GM12874 (cell line): ENCODE results near the gene FBXL12.

Source experiments
- TF ChIP-seq, protein P1 (sequence below): IDR thresholded peaks from 2 replicates; pipeline ENCODE4 v1.5.1; 2011; ENCODE audit warnings: low read depth, mild to moderate bottlenecking, control low read depth, low read length, moderate library complexity; ENCODE audit not compliant: insufficient read depth

Gene FBXL12

DNA sequence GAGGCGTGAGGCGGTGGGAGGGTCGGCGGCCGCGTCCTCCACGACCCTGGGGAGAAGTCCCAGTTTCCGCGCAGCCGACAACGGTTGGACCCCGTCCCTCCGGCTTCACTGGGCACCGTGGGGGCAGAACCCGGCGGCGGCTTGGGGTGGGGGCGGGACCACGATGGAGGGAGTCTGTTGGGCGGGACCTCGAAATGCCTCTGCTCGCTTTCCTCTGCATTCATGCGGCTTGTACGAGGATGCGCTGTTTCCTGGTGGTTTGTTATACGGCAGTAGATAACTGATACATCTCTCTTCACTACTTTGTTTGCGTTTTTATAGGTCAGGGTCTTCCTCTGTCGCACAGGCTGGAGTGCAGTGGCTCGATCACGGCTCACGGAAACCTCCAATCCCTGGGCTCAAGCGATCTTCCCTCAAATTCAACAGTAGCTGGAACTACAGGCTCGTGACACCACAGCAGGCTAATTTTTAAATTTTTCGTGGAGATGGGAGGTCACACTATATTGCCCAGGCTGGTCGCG, 25.7 kb downstream of the FBXL12 start:
- TF ChIP-seq, protein P1, sequence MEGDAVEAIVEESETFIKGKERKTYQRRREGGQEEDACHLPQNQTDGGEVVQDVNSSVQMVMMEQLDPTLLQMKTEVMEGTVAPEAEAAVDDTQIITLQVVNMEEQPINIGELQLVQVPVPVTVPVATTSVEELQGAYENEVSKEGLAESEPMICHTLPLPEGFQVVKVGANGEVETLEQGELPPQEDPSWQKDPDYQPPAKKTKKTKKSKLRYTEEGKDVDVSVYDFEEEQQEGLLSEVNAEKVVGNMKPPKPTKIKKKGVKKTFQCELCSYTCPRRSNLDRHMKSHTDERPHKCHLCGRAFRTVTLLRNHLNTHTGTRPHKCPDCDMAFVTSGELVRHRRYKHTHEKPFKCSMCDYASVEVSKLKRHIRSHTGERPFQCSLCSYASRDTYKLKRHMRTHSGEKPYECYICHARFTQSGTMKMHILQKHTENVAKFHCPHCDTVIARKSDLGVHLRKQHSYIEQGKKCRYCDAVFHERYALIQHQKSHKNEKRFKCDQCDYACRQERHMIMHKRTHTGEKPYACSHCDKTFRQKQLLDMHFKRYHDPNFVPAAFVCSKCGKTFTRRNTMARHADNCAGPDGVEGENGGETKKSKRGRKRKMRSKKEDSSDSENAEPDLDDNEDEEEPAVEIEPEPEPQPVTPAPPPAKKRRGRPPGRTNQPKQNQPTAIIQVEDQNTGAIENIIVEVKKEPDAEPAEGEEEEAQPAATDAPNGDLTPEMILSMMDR: no peak

DNA sequence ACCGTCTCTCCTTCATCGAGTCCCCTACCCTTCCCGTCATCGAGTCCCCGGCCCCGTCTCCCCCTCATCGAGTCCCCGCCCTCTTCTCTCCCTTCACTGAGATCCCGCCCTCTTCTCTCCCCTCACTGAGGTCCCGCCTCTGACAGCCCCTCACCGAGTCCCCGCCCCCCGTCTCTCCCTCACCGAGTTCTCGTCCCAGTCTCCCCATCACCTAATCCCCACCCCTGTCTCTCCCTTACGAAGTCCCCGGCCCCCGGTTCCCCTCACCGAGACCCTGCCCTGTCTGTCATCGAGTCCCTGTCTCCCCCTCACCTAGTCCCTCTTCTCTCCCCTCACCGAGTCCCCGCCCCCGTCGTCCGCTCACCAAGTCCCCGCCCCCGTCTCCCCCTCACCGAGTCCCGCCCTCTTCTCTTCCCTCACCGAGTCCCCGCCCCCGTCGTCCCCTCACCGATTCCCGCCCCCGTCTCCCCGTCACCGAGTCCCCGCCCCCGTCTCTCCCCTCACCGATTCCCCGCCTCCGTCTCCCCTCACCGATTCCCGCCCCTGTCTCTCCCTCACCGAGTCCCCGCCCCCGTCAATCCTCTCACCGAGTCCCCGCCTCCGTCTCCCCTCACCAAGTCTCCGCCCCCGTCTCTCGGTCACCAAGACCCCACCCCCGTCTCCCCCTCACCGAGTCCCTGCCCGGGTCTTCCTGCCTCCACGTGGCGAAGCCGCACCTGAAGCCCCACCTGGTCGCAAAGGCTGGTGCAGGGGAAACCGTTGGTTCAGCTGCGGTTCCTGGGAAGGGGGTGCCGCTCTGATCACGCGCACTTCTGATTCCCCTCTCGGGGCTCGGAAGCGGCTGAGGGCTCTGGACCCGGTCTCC, 26.4 kb downstream of the FBXL12 start:
- TF ChIP-seq, protein P1: no peak

DNA sequence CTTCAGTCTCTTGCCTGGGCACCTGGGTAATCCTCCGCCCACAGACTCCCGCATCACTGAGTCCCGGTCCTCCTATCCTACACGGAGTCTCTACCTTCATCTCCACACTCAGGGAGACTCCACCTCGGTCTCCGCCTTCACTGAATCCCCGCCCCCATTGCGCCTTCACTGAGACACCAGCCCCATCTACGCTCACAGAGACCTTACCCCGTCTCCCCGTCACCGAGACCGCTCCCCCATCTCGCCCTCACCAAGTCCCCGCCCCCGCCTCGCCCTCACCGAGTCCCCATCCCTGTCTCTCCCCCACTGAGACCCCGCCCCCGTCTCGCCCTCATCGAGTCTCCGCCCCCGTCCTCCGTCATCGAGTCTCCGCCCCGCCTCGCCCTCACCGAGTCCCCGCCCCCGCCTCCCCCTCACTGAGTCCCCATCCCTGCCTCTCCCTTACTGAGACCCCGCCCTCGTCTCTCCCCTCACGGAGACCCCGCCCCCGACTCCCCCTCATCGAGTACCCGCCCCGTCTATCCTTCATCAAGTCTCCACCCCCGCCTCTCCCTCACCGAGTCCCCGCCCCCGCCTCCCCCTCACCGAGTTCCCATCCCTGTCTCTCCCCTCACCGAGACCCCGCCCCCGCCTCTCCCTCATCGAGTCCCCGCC, 27.2 kb downstream of the FBXL12 start:
- TF ChIP-seq, protein P1: no peak

DNA sequence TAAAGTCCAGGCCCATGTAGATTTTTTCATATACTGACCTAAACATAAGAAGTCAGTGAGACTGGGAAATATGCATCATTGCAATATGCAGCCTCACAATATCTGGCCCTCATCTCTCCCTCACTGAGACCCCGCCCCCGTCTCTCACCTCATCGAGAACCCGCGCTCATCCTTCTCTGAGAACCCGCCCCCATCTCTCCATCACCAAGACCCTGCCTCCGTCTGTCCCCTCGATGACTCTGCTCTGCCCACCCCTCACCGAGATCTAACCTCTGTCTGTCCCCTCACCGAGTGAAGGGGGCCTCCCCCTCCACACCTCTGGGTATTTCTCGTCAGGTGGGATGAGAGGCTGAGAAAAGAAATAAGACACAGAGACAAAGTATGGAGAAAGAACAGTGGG, 29.8 kb downstream of the FBXL12 start:
- TF ChIP-seq, protein P1: no peak

DNA sequence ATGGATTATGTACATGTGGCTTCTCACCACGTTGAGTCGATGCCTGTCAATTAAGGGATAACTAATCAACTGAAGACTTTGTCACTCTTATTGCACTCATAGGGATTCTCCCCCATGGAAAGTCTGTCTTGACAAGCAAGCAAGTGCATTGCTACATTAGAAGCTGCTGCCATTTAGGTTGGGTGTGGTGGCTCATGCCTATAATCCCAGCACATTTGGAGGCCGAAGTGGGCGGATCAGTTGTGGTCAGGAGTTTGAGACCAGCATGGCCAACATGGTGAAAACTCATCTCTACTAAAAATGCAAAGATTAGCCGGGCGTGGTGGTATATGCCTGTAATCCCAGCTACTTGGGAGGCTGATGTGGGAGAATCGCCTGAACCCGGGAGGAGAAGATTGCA, 32.1 kb downstream of the FBXL12 start:
- TF ChIP-seq, protein P1: no peak

DNA sequence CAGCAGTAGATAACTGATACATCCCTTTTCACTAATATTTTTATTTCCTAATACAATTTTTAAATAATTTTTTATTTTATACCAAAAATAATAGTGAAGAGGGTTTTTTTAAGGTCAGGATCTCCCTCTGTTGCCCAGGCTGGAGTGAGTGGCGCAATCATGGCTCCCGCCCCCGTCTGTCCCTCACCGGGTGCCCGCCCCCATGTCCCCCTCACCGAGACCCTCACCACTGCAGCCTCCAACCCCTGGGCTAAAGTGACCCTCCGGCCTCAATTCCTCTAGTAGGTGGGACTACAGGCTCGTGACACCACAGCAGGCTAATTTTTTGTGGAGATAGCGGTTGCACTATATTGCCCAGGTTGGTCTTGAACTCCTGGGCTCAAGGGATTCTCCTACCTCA, 32.5 kb downstream of the FBXL12 start:
- TF ChIP-seq, protein P1: no peak

DNA sequence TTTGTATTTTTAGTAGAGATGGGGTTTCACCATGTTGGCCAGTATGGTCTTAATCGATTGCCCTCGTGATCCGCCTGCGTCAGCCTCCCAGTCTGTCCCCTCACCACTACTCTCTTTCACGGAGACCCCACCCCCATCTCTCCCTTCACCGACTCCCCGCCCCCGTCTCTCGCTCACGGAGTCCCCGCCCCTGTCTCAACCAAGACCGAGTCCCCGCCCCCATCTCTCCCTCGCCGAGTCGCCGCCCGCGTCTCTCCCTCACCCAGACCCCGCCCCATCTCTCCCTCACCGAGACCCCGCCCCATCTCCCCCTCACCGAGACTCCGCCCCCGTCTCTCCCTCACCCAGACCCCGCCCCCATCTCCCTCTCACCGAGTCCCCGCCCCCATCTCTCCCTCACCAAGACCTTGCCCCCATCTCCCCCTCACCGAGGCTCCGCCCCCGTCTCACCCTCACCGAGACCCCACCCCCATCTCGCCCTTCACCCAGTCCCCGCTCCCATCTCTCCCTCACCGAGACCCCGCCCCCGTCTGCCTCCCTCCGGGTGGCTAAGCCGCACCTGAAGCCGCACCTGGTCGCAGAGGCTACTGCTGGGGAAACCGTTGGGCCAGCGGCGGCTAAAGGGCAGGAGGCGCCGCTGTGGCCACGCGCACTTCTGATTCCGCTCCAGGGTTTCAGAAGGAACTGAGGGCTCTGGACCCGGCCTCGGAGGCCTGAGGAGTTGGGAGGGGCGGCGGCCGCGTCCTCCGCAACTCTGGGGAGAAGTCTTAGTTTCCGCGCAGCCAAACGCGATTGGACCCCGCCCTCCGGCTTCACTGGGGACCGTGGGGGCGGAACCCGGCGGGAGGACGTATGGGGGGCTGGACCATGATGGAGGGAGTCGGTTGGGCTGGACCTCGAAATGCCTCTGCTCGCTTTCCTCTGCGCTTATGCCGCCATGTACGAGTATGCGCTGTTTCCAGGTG, 33.2 kb downstream of the FBXL12 start:
- TF ChIP-seq, protein P1: no peak
